ENCODE results near the gene ABHD12B.
A peak's percentile ranks its signal among the peaks of the same experiment; 100 is the strongest.
"Not testable (repeated sequence)": the region's sequence is repeated elsewhere in the genome, so short reads cannot be mapped to it uniquely, and the experiment has no call there.

Gene ABHD12B

GRCh38 chr14:50897005-50897404 is 25.2 kb downstream of the ABHD12B start:
- DNase-seq = not testable (repeated sequence)

- no peak for DNase-seq
Measured at GRCh38 chr14:50897658-50898175, 25.9 kb downstream of the ABHD12B start.

GRCh38 chr14:50901361-50901760 is 29.5 kb downstream of the ABHD12B start:
- no peak for DNase-seq

- no peak for DNase-seq
Measured at GRCh38 chr14:50904719-50905118, 32.9 kb downstream of the ABHD12B start.

- DNase-seq = no peak
Measured at GRCh38 chr14:50906326-50907065, 34.6 kb downstream of the ABHD12B start.

- no peak for DNase-seq
Measured at GRCh38 chr14:50910495-50911420, 38.9 kb downstream of the ABHD12B start.

- no peak for DNase-seq
Measured at GRCh38 chr14:50917449-50917848, 45.6 kb downstream of the ABHD12B start.

- not testable (repeated sequence) for DNase-seq
Measured at GRCh38 chr14:50919524-50919923, 47.7 kb downstream of the ABHD12B start.

- DNase-seq = no peak
Measured at GRCh38 chr14:50920482-50921230, 48.8 kb downstream of the ABHD12B start.

- DNase-seq = no peak
Measured at GRCh38 chr14:50922803-50923202, 51.0 kb downstream of the ABHD12B start.

GRCh38 chr14:50924236-50924635 is 52.4 kb downstream of the ABHD12B start:
- no peak for DNase-seq

- no peak for DNase-seq
Measured at GRCh38 chr14:50924843-50925242, 53.0 kb downstream of the ABHD12B start.

- DNase-seq = no peak
Measured at GRCh38 chr14:50926851-50927386, 55.1 kb downstream of the ABHD12B start.

- peak in 1 of 2 donors; percentile 46 for DNase-seq
Measured at GRCh38 chr14:50928002-50928635, 56.3 kb downstream of the ABHD12B start.

GRCh38 chr14:50929506-50929905 is 57.7 kb downstream of the ABHD12B start:
- DNase-seq = no peak

GRCh38 chr14:50931559-50931958 is 59.7 kb downstream of the ABHD12B start:
- no peak for DNase-seq

- DNase-seq = no peak
Measured at GRCh38 chr14:50932156-50932555, 60.3 kb downstream of the ABHD12B start.

GRCh38 chr14:50932592-50933495 is 61.0 kb downstream of the ABHD12B start:
- DNase-seq = no peak

GRCh38 chr14:50935126-50936015 is 63.5 kb downstream of the ABHD12B start:
- DNase-seq = no peak

- DNase-seq = no peak
Measured at GRCh38 chr14:50936016-50936340, 64.1 kb downstream of the ABHD12B start.

Measured in CD4-positive, alpha-beta T cell treated with Interleukin-1 beta for 1 hour (primary cell).